Frontal cortex (tissue), 4 donors: Measurements from ENCODE around the gene CTSE. TPM values are rescaled to one million over a fixed set of nuclear protein-coding genes. Genes with fewer than 3 reads are reported as not detected.
"Not testable (repeated sequence)": the region's sequence is repeated elsewhere in the genome, so short reads cannot be mapped to it uniquely, and the experiment has no call there.

Source experiments
- DNase-seq, 2 donors: peaks; one replicate each; pipeline ENCODE4 v3.0.0; 2012; ENCODE audit warnings: low spot score in 2 of 2
- FAIRE-seq: peaks from 2 replicates; lab custom pipeline; 2012; peaks lifted over from hg19 to GRCh38; lab: Jason Lieb, UNC
- total RNA-seq: library from RNA; depleted of rRNA; stranded (reverse); fragments of >200 nt; gene quantifications from one replicate; pipeline ENCODE4 v1.2.3, GENCODE V29; 2014
- donor health status: control.
- donor health status: control.
- donor health status: control.

Gene CTSE
- total RNA-seq, 1 donor from 2014 or later: not detected

DNA sequence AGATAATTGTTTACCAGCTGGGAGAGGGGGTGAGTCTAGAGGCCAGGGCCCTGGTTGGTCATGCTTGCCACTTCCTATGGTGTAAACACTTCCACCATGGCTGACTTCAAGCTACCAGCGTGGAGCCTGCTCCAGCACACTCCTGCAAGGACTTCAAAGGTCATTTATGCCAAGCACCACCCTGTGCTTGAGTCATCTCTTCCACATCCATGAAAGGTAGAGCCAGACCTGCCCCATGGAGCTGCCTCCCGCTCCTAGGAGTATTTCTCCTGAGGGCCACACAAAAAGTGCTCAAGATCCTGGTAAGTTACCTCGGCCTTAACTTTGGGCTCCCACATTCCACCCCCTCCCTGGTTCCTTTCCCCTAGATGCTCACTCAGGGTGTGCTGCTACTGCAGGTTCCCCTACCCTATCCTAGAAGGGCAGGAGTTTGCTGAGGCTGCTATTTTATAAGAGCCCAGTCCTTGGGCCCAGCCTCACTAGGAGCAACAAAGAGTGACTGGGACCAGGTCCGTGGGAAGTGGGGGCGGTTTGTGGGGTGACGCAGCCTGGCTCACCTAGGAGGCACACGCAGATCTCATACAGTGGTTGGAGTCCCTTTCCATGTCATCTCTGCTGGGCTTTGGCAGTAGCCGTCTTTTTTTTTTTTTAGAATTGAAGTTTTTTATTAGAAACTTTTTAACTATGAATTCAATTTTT lies 22.9 kb downstream of the CTSE start:
- FAIRE-seq (no peak), DNase-seq (no peak)

DNA sequence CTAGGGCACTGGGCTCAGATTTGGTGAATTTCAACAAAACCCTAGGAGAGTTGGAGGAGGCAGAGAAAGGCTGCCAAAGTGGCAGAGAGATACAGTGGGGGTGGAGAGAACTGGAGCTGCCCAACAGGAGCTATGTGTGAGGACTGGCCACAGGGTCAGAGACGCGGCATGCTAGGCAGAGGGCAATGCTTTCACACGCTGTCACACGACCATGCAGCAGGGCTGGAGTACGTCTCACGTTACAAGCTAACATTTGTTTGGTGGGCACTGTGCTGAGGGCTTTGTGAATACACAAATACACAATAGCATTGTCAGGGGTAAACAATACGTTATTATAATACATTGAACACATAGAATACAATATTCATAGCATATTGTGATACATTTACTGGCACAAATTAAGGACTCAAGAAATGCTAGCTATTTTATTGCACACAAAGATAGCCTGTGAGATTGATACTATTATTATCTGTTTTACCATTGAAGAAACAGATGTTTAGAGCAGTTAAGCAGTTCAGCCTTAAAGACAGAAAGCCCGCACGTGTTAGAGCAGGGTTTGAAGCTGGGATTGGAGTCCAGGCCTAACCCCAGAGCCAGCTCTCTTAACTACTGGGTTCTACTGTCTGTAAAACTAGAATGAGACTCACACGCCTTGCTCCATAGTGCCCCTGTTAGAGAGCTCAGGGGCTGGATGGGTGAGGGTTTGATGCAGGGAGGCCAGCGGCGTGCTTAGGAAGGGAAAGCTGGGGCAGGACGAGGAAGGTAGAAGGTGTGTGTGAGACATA lies 25.0 kb downstream of the CTSE start:
- DNase-seq: no peak

DNA sequence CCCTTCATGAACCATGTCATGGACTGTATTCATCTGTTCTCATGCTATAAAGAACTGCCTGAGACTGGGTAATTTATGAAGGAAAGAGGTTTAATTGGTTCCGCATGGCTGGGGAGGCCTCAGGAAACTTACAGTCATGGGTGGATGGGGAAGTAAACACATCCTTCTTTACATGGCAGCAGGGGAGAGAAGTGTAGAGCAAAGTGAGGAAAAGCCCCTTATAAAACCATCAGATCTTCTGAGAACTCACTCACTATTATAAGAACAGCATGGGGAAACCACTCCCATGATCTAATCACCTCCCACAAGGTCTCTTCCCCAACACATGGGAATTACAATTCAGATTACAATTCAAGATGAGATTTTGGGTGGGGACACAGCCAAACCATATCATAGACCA lies 27.1 kb downstream of the CTSE start:
- not testable (repeated sequence) for DNase-seq, FAIRE-seq

More for the DNA sequence above, 25.0 kb downstream of the CTSE start:
- FAIRE-seq: no peak

DNA sequence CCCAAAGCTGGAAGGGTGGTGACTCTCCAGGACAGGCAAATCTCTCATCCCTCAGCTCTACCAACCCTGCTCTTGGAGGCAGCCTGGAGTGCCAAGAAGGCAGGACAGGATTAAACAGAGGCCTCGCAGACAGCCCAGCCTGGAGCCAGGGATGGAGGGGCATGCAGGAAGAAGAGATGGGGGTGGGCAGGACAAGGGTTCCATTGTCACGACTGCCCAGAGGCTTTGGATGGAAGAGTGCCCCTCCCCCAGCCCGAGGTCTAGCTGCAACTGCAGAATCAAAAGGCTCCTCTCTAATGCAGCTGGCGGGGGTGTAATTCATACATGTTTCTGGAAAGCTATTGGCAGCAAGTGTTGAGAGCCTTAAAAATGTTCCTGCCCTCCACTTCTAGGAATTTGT lies 29.3 kb downstream of the CTSE start:
- DNase-seq (peak; percentile 43 to 73), FAIRE-seq (no peak)

DNA sequence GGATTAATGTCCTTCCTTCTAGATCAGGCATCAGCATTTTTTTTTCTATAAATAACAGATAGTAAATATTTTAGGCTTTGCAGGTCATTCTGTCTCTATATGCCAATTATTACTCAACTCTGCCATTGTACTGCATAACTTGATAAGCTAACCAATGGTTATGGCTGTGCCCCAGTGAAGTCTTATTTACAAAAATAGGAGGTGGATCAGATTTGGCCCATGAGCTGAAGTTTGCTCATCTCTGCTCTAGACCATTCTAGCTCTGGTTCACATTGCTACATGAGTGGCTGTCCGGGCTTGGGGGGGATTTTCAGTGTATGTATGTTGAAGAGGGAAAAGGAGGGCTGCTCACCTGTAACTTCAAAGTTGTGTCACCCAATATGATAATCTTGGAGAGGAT lies 30.6 kb downstream of the CTSE start:
- DNase-seq (no peak), FAIRE-seq (no peak)

GRCh38 chr1:205992218-205992882 lies 31.3 kb downstream of the CTSE start:
- FAIRE-seq (no peak), DNase-seq (no peak)

DNA sequence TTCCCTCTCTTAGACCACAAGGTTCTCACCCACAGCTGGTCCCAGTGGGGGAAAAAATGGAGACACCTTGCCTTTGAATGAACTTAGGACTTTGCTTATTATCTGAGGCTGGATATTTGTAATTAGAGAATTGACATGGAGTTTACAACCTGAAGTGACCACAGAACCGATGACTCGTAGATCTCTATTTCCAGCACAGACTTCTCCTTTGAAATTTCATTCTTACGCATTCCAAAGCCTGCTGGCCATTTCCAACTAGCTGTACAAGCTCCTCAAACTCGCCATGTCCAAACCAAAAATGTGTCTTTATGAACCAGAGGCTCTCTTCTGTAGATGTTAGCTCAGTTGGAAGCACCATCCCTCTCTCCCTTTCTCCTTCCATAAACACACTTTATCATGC lies 32.5 kb downstream of the CTSE start:
- no peak for FAIRE-seq
- DNase-seq: no peak

- FAIRE-seq (no peak), DNase-seq (no peak)
These were observed 33.5 kb downstream of the CTSE start for GRCh38 chr1:205990226-205990625.

GRCh38 chr1:205989786-205990185 lies 33.9 kb downstream of the CTSE start:
- DNase-seq: no peak
- no peak for FAIRE-seq

- no peak for DNase-seq
- FAIRE-seq: no peak
These were observed 35.1 kb downstream of the CTSE start for GRCh38 chr1:205988585-205988995.

- no peak for DNase-seq
These were observed 36.8 kb downstream of the CTSE start for GRCh38 chr1:205986861-205987260.

DNA sequence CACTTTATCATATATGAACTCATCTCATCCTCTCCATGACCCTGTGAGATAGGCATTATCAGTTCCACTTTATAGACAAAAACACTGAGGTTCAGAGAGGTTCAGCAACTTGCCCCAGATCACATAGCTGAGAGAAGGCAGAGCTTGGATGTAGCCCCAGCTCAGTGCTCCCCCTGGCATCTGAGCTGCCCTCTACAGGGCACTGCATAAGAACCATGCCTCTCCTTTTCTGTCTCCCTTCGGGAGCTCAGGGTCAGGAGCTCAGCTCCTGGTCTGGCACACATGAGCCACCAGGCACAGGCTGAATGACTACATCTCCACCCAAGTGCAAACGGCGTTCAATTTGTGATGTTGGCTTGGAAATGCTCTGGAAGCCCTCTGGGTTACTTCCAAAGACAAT lies 37.4 kb downstream of the CTSE start:
- FAIRE-seq: no peak

More at GRCh38 chr1:205986861-205987260, 36.8 kb downstream of the CTSE start:
- FAIRE-seq: no peak

GRCh38 chr1:205985330-205986005 lies 38.2 kb downstream of the CTSE start:
- FAIRE-seq: no peak

More for the DNA sequence above, 37.4 kb downstream of the CTSE start:
- DNase-seq: no peak

GRCh38 chr1:205983925-205984725 lies 39.6 kb downstream of the CTSE start:
- DNase-seq (peak; percentile 63 to 65), FAIRE-seq (no peak)

More at GRCh38 chr1:205985330-205986005, 38.2 kb downstream of the CTSE start:
- no peak for DNase-seq

GRCh38 chr1:205981257-205981656 lies 42.4 kb downstream of the CTSE start:
- DNase-seq (no peak), FAIRE-seq (no peak)

DNA sequence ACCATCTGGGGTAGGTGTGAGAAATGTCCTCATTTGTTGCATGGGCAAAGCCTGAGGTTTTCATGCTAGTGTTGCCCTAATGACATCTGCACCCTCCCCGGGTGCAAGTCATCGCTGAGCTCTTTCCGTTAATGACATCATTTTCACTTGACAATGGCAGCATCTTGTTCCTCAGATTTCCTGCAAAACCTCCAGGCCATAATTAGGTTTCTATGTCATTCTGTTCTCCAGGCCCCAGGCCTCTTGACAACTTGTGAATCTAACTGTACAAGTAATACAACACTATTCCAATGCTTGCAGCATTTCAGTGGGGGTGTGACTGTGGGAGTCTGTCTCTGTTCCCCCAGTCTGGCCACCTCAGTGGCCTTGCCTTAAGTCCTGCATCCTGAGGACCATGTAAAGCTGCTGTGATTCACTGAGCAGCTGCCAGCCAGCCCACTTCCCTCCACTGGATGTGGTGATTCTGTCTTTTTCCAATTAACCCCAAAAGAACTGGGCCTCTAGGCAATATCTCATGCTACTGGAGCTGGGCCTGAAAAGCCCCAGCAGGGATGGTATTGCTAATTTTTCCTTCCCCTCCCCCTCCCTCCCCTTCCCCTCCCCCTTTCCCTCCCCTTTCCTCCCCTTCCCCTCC lies 43.3 kb downstream of the CTSE start:
- FAIRE-seq (no peak), DNase-seq (no peak)

- FAIRE-seq (no peak), DNase-seq (no peak)
These were observed 44.4 kb downstream of the CTSE start for GRCh38 chr1:205979301-205979700.

DNA sequence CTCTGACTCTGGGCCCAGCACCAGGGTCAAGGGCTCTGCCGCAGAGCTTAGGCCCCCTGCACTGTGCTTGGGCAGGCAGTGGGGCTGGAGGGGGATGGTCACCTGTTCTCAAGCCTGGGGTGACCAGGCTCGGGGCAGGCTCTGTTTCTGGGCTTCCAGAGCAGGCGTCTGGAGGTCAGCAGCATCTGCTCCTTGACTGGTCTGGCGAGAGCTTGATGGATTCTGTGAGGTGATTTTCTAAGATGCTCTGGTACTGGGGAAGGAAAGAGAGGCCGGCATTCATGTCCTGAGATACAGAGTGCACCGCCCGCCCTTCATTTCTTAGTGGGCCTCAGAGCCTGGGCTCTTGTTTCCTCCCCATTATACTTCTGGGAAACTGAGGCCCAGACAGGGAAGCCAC lies 45.0 kb downstream of the CTSE start:
- FAIRE-seq (no peak), DNase-seq (no peak)
